ENCODE data around the gene BBS9.

- no peak for TF ChIP-seq POLR2A (IDR thresholded peaks at IDR 0.05)
- no peak for TF ChIP-seq CTCF (IDR thresholded peaks at IDR 0.05)
- no peak for TF ChIP-seq EP300 (IDR thresholded peaks at IDR 0.05)
Observed at GRCh38 chr7:33099154-33099940, 30.0 kb upstream of the BBS9 start.

Data from tibial nerve (tissue), 4 donors.